Fibroblast of lung (primary cell): ENCODE data around the gene DDX27.

Source experiments
- EZH2 ChIP-seq: IDR thresholded peaks from 2 replicates; pipeline ENCODE4 v1.5.1; 2012; ENCODE audit warnings: low read length, control low read depth, mild to moderate bottlenecking; ENCODE audit errors: missing control alignments
- TF ChIP-seq, protein P1 (sequence below), 2 donors: IDR thresholded peaks in 1 of 2; conservative IDR thresholded peaks in 1 of 2; 1 replicate in 1 of 2; 2 replicates in 1 of 2; pipeline ENCODE4 v1.5.1; 2011 to 2012; ENCODE audit warnings: low read length in 2 of 2, control low read depth in 1 of 2, inconsistent platforms in 1 of 2, low read depth in 1 of 2, mild to moderate bottlenecking in 1 of 2

GRCh38 chr20:49215232-49215631 is 4.0 kb upstream of the DDX27 start:
- TF ChIP-seq, protein P1, sequence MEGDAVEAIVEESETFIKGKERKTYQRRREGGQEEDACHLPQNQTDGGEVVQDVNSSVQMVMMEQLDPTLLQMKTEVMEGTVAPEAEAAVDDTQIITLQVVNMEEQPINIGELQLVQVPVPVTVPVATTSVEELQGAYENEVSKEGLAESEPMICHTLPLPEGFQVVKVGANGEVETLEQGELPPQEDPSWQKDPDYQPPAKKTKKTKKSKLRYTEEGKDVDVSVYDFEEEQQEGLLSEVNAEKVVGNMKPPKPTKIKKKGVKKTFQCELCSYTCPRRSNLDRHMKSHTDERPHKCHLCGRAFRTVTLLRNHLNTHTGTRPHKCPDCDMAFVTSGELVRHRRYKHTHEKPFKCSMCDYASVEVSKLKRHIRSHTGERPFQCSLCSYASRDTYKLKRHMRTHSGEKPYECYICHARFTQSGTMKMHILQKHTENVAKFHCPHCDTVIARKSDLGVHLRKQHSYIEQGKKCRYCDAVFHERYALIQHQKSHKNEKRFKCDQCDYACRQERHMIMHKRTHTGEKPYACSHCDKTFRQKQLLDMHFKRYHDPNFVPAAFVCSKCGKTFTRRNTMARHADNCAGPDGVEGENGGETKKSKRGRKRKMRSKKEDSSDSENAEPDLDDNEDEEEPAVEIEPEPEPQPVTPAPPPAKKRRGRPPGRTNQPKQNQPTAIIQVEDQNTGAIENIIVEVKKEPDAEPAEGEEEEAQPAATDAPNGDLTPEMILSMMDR (conservative IDR thresholded peaks at IDR 0.05 in 1 of 2, IDR thresholded peaks at IDR 0.05 in 1 of 2; ENCODE audit: low read depth in 1 of 2, low read length in 2 of 2): no peak
- TF ChIP-seq EZH2: no peak
